Fibroblast of villous mesenchyme (primary cell): ENCODE results near the gene LIMK1. TPM values are rescaled to one million over a fixed set of nuclear protein-coding genes. Genes with fewer than 3 reads are reported as not detected.

Source experiments
- DNase-seq: peaks from one replicate; pipeline ENCODE4 v3.0.0-alpha.2; 2010; ENCODE audit warnings: low read depth
- H3K4me3 ChIP-seq: 2 replicates; pipeline ENCODE4 v1.5.1; 2011; ENCODE audit warnings: low read depth, mild to moderate bottlenecking, low read length
- CTCF ChIP-seq: IDR thresholded peaks from 2 replicates; pipeline ENCODE4 v1.5.1; 2012; ENCODE audit warnings: low read depth, mild to moderate bottlenecking, low read length; ENCODE audit not compliant: insufficient read depth
- total RNA-seq: library from RNA; depleted of rRNA; stranded (reverse); fragments of >200 nt; gene quantifications from 2 replicates; pipeline ENCODE4 v1.2.3, GENCODE V29; 2012

The LIMK1 gene
- total RNA-seq, 1 donor = 44.9 TPM

- H3K4me3 ChIP-seq = no peak overlapping the region
- no peak for DNase-seq
- TF ChIP-seq CTCF = no peak
Measured at GRCh38 chr7:74126220-74126880, 42.7 kb downstream of the LIMK1 start.

GRCh38 chr7:74129887-74130286 is 46.3 kb downstream of the LIMK1 start:
- H3K4me3 ChIP-seq = no peak overlapping the region
- DNase-seq = no peak
- TF ChIP-seq CTCF = no peak

GRCh38 chr7:74130518-74130917 is 46.9 kb downstream of the LIMK1 start:
- no peak overlapping the region for H3K4me3 ChIP-seq
- no peak for DNase-seq
- no peak for TF ChIP-seq CTCF

- no peak for TF ChIP-seq CTCF
- H3K4me3 ChIP-seq = no peak overlapping the region
- DNase-seq = peak; percentile 47
Measured at GRCh38 chr7:74134117-74134620, 50.6 kb downstream of the LIMK1 start.

- no peak overlapping the region for H3K4me3 ChIP-seq
- no peak for TF ChIP-seq CTCF
- DNase-seq = no peak
Measured at GRCh38 chr7:74138334-74138867, 54.8 kb downstream of the LIMK1 start.

GRCh38 chr7:74138945-74139843 is 55.6 kb downstream of the LIMK1 start:
- TF ChIP-seq CTCF = no peak
- no peak overlapping the region for H3K4me3 ChIP-seq
- DNase-seq = no peak
